OCI-LY1 (cell line): Measurements from ENCODE around the gene LRRC56.

Experiments used
- H2AFZ ChIP-seq: fragments of 200-600 bp; sonication (generic), shearing (Covaris generic); 2 replicates; pipeline ENCODE4 v1.6.0; 2014; ENCODE audit warnings: antibody characterized with exemption, mild to moderate bottlenecking, low read length
- H3F3A ChIP-seq: fragments of 200-600 bp; sonication (generic), shearing (Covaris generic); 2 replicates; pipeline ENCODE4 v1.6.0; 2014; ENCODE audit warnings: mild to moderate bottlenecking, antibody characterized with exemption, low read length, moderate library complexity; ENCODE audit not compliant: insufficient read depth
- H3K27ac ChIP-seq: fragments of 200-600 bp; sonication (generic); 2 replicates; pipeline ENCODE4 v1.5.1; 2014; ENCODE audit warnings: low read length, mixed run types, mild to moderate bottlenecking, low read depth; ENCODE audit not compliant: poor library complexity, severe bottlenecking
- H3K27me3 ChIP-seq: fragments of 200-600 bp; sonication (generic); 2 replicates; pipeline ENCODE4 v1.6.0; 2014; ENCODE audit warnings: antibody characterized with exemption, mild to moderate bottlenecking, low read length, moderate library complexity; ENCODE audit not compliant: insufficient read depth
- H3K36me3 ChIP-seq: fragments of 200-600 bp; sonication (generic); 2 replicates; pipeline ENCODE4 v1.6.1; 2014; ENCODE audit warnings: mild to moderate bottlenecking, antibody characterized with exemption, low read length, moderate library complexity, mixed read lengths; ENCODE audit not compliant: insufficient read depth
- H3K4me1 ChIP-seq: fragments of 200-600 bp; sonication (generic); 2 replicates; pipeline ENCODE4 v1.5.1; 2014; ENCODE audit warnings: mild to moderate bottlenecking, low read length, moderate library complexity; ENCODE audit not compliant: insufficient read depth, severe bottlenecking
- H3K4me2 ChIP-seq: fragments of 200-600 bp; sonication (generic), shearing (Covaris generic); 2 replicates; pipeline ENCODE4 v1.6.1; 2014; ENCODE audit warnings: low read length
- H3K4me3 ChIP-seq: fragments of 200-600 bp; sonication (generic); 2 replicates; pipeline ENCODE4 v1.5.1; 2014; ENCODE audit warnings: low read length, low read depth, mild to moderate bottlenecking, mixed read lengths; ENCODE audit not compliant: poor library complexity, severe bottlenecking
- H3K79me2 ChIP-seq: fragments of 200-600 bp; shearing (Covaris generic); 2 replicates; pipeline ENCODE4 v1.6.1; 2016; ENCODE audit warnings: mixed run types, low read length, mixed read lengths; ENCODE audit not compliant: insufficient read depth
- H3K9ac ChIP-seq: fragments of 200-600 bp; sonication (generic), shearing (Covaris generic); 2 replicates; pipeline ENCODE4 v1.6.1; 2014; ENCODE audit warnings: mild to moderate bottlenecking, low read length, mixed read lengths
- H3K9me2 ChIP-seq: fragments of 200-600 bp; sonication (generic), shearing (Covaris generic); 2 replicates; pipeline ENCODE4 v1.6.1; 2014; ENCODE audit warnings: low read depth, mild to moderate bottlenecking, low read length, mixed read lengths
- H3K9me3 ChIP-seq: fragments of 200-600 bp; shearing (Covaris generic); 2 replicates; pipeline ENCODE4 v1.6.1; 2014; ENCODE audit warnings: low read length, mixed read lengths
- H4K20me1 ChIP-seq: fragments of 200-600 bp; sonication (generic), shearing (Covaris generic); 2 replicates; pipeline ENCODE4 v1.6.0; 2016; ENCODE audit warnings: mild to moderate bottlenecking, low read length; ENCODE audit not compliant: insufficient read depth
- EZH2 ChIP-seq: fragments of 200-600 bp; sonication (generic), shearing (Covaris generic); IDR thresholded peaks from 2 replicates; pipeline ENCODE4 v1.8.0; 2017; ENCODE audit warnings: borderline replicate concordance, mixed run types, mild to moderate bottlenecking, antibody characterized with exemption, low read length, moderate library complexity, mixed read lengths
- TF ChIP-seq, protein P1 (sequence below): fragments of 200-600 bp; sonication (generic), shearing (Covaris generic); IDR thresholded peaks from 2 replicates; pipeline ENCODE4 v1.5.1; 2017; ENCODE audit warnings: mild to moderate bottlenecking, antibody characterized with exemption, low read length, moderate library complexity, mixed read lengths

Gene LRRC56

DNA sequence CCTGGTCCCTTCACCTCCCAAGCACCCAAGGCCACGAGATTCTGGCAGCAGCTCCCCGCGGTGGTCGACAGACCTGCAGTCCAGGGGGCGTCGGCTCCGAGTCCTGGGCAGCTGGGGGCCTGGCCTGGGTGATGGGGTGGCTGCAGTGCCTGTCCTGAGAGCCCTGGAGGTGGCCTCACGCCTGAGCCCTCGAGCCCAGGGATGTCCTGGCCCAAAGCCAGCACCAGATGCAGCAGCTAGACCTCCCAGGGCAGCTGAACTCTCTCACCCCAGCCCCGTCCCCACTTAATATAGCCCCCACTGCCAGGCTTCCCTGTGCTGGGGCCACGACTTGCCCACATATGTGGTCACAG lies 16.6 kb downstream of the LRRC56 start:
- H3K27ac ChIP-seq, result no peak overlapping the region
- no peak overlapping the region for H3K4me2 ChIP-seq
- TF ChIP-seq EZH2, result no peak
- TF ChIP-seq, protein P1, sequence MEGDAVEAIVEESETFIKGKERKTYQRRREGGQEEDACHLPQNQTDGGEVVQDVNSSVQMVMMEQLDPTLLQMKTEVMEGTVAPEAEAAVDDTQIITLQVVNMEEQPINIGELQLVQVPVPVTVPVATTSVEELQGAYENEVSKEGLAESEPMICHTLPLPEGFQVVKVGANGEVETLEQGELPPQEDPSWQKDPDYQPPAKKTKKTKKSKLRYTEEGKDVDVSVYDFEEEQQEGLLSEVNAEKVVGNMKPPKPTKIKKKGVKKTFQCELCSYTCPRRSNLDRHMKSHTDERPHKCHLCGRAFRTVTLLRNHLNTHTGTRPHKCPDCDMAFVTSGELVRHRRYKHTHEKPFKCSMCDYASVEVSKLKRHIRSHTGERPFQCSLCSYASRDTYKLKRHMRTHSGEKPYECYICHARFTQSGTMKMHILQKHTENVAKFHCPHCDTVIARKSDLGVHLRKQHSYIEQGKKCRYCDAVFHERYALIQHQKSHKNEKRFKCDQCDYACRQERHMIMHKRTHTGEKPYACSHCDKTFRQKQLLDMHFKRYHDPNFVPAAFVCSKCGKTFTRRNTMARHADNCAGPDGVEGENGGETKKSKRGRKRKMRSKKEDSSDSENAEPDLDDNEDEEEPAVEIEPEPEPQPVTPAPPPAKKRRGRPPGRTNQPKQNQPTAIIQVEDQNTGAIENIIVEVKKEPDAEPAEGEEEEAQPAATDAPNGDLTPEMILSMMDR, result no peak
- H3K27me3 ChIP-seq, result peaks cover 7% of the 10 kb centered on the region
- H3K9ac ChIP-seq, result no peak overlapping the region
- no peak overlapping the region for H3K4me3 ChIP-seq
- H3K36me3 ChIP-seq, result no peaks in the 10 kb centered on the region
- H2AFZ ChIP-seq, result no peak overlapping the region
- no peaks in the 10 kb centered on the region for H4K20me1 ChIP-seq
- H3F3A ChIP-seq, result no peaks in the 10 kb centered on the region
- H3K4me1 ChIP-seq, result peaks cover 17% of the 10 kb centered on the region
- no peaks in the 10 kb centered on the region for H3K9me3 ChIP-seq
- no peaks in the 10 kb centered on the region for H3K9me2 ChIP-seq
- no peaks in the 10 kb centered on the region for H3K79me2 ChIP-seq

DNA sequence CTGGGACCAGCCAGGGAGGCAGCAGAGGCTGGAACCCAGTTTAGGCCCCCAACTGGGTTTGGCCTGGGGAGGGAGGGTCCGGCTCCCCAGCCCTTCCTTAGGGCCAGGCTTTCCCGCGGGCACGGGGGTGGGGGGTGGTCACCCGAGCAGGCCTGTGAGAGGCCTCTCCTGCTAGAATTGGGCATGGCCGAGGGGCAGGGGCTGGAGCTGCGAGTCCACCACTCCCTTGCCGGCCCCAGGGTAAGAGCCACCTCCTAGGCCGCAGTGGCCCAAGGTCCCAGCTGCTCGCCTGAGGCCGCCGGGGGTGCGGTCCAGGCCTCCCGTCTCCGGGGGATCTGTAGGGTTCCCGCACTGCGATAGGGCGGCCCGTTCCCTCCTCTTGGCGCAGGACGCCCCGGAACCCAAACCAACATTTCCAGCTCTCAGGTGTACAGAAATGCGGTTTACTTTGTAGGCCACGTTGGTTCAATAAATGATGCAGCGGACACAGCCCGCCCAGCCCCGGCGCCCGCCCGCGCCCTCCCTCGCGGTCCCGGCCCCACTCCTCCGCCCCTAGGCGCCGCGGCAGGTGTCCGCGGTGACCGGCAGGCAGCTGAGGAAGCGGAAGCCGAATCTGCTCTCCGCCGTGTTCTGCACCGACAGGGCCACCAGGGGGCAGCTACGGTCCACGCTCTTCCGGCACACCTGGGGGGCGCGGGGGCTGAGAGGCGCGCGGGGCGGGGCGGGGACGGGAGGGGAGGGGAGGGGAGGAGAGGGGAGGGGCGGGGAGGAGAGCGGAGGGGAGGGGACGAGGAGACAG lies 17.3 kb downstream of the LRRC56 start:
- TF ChIP-seq, protein P1, result peak; percentile 54
- TF ChIP-seq EZH2, result no peak
- Histone ChIP-seq H3K27ac (no peak overlapping the region), H3F3A (no peaks in the 10 kb centered on the region), H3K79me2 (no peaks in the 10 kb centered on the region), H3K9ac (peak overlapping the region; percentile 23; the same call in 1 of the 2 replicates), H3K27me3 (peaks cover 7% of the 10 kb centered on the region), H3K4me3 (peak overlapping the region; percentile 12), H3K9me2 (no peaks in the 10 kb centered on the region), H3K36me3 (no peaks in the 10 kb centered on the region), H3K4me2 (peak overlapping the region; percentile 47), H3K9me3 (no peaks in the 10 kb centered on the region), H3K4me1 (peaks cover 18% of the 10 kb centered on the region), H2AFZ (no peak overlapping the region), H4K20me1 (no peaks in the 10 kb centered on the region)

- Histone ChIP-seq H3F3A (no peaks in the 10 kb centered on the region), H3K9ac (no peak overlapping the region), H3K27me3 (peaks cover 7% of the 10 kb centered on the region), H3K4me3 (peak overlapping the region; percentile 47), H3K79me2 (no peaks in the 10 kb centered on the region), H3K4me1 (peaks cover 25% of the 10 kb centered on the region), H3K36me3 (no peaks in the 10 kb centered on the region), H3K9me2 (no peaks in the 10 kb centered on the region), H3K27ac (no peak overlapping the region), H2AFZ (no peak overlapping the region), H4K20me1 (no peaks in the 10 kb centered on the region), H3K9me3 (no peaks in the 10 kb centered on the region), H3K4me2 (peak overlapping the region; percentile 64)
- TF ChIP-seq, protein P1, result no peak
- no peak for TF ChIP-seq EZH2
Measured at GRCh38 chr11:555227-555779, 18.0 kb downstream of the LRRC56 start.
